AG04450 (cell line): ENCODE measurements around the gene BSN. TPM values are rescaled to one million over a fixed set of nuclear protein-coding genes. Genes with fewer than 3 reads are reported as not detected.
A peak's percentile ranks its signal among the peaks of the same experiment; 100 is the strongest.

ENCODE experiments used
- CTCF ChIA-PET: fragments of 300-600, 350-600 bp; formaldehyde crosslinking; extraction: SDS; loops from one replicate; lab custom pipeline; 2022; ENCODE audit warnings: antibody characterized with exemption, inconsistent platforms; lab: Charles Lee
- POLR2A ChIA-PET: fragments of 350-600 bp; formaldehyde crosslinking; extraction: SDS; loops from one replicate; lab custom pipeline; 2021; ENCODE audit warnings: antibody characterized with exemption, inconsistent platforms; lab: Yijun Ruan, JAX
- DNase-seq: peaks from one replicate; pipeline ENCODE4 v3.0.0-alpha.2; 2011; ENCODE audit warnings: low read depth, low spot score
- H3K27ac ChIP-seq: one replicate; pipeline ENCODE4 v1.5.1; 2012; ENCODE audit warnings: low read depth, low read length, control low read depth
- H3K27me3 ChIP-seq: one replicate; pipeline ENCODE4 v1.6.0; 2012; ENCODE audit warnings: low read length; ENCODE audit not compliant: control insufficient read depth, insufficient read depth
- H3K4me3 ChIP-seq: 2 replicates; pipeline ENCODE4 v1.5.1; 2011; ENCODE audit warnings: mild to moderate bottlenecking, low read depth, low read length, control low read depth
- H3K9me3 ChIP-seq: 2 replicates; pipeline ENCODE4 v1.5.1; 2012; ENCODE audit warnings: low read length; ENCODE audit not compliant: control insufficient read depth, insufficient read depth
- polyA plus RNA-seq: library from polyadenylated mRNA; depleted of rRNA; stranded (reverse); fragments of >200 nt; gene quantifications from 2 replicates; pipeline ENCODE4 v1.2.3, GENCODE V29; 2011
- TF ChIP-seq, protein P1 (sequence below): IDR thresholded peaks from 2 replicates; pipeline ENCODE4 v1.5.1; 2011; ENCODE audit warnings: low read depth, low read length, control low read depth, inconsistent platforms

Gene BSN
- polyA plus RNA-seq, 1 experiment: not detected

GRCh38 chr3:49519916-49520385 is 34.3 kb upstream of the BSN start:
- H3K27ac ChIP-seq: no peak overlapping the region
- POLR2A ChIA-PET: no interaction called here

DNA sequence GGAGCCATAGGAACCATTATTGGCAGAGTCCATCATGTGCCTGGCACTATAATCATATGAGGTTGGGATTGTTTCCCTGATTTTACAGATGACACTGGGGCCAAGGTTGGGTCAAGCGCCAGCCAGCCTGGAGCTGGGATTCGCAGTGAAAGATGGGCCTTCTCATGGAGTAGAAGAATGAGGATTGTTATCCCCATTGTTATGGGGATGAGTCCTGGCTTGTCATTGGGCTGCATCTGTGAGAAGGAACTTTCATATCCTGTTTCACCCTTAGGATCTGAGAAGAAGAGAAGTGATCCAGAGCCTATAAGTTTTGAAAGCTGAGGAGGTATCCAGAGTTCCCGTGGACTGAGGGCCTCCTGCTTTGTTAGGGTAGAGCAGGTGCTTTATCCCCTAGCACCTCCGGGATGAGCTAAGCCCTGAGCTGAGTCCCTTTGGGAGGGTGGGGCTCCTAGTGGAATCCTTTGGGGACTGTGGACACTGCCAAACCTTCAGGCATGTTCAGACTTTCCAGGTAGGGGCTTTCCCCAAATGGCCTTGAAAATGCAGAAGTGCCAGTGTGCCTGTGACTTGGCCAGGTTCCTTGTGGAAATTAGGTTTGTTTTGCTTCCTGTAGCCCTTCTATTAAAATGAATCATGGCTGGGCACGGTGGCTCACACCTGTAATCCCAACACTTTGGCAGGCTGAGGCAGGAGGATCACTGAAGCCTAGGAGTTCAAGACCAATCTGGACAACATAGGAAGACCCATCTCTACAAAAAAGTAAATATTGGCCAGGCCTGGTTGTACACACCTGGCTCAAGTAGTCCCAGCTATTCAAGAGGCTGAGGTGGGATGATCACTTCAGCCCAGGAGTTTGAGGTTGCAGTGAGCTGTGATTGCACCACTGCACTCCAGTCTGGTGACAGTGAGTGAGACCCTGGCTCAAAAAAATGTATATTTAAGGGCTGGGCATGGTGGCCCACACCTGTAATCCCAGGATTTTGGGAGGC is 30.2 kb upstream of the BSN start:
- DNase-seq: no peak
- TF ChIP-seq, protein P1, sequence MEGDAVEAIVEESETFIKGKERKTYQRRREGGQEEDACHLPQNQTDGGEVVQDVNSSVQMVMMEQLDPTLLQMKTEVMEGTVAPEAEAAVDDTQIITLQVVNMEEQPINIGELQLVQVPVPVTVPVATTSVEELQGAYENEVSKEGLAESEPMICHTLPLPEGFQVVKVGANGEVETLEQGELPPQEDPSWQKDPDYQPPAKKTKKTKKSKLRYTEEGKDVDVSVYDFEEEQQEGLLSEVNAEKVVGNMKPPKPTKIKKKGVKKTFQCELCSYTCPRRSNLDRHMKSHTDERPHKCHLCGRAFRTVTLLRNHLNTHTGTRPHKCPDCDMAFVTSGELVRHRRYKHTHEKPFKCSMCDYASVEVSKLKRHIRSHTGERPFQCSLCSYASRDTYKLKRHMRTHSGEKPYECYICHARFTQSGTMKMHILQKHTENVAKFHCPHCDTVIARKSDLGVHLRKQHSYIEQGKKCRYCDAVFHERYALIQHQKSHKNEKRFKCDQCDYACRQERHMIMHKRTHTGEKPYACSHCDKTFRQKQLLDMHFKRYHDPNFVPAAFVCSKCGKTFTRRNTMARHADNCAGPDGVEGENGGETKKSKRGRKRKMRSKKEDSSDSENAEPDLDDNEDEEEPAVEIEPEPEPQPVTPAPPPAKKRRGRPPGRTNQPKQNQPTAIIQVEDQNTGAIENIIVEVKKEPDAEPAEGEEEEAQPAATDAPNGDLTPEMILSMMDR: no peak
- CTCF ChIA-PET: interaction anchor here (0.9 to 2.6 kb wide), 2 partner anchors 16 to 147 kb away, joined by 3 to 11 read pairs; no protein-coding TSS in a partner anchor
- H3K4me3 ChIP-seq: no peak overlapping the region
- H3K27ac ChIP-seq: peak overlapping the region; percentile 2
- POLR2A ChIA-PET: interaction anchor here (0.6 kb wide), 1 partner anchor 435 kb away, joined by 10 read pairs; no protein-coding TSS in a partner anchor
- H3K9me3 ChIP-seq: no peaks in the 10 kb centered on the region
- H3K27me3 ChIP-seq: no peaks in the 10 kb centered on the region

More at GRCh38 chr3:49519916-49520385, 34.3 kb upstream of the BSN start:
- Histone ChIP-seq H3K9me3 (no peaks in the 10 kb centered on the region), H3K4me3 (no peak overlapping the region), H3K27me3 (no peaks in the 10 kb centered on the region)
- TF ChIP-seq, protein P1: no peak
- CTCF ChIA-PET: interaction anchor here (0.8 to 1.2 kb wide), 2 partner anchors 18 to 20 kb away, joined by 4 to 5 read pairs; no protein-coding TSS in a partner anchor
- DNase-seq: no peak

- no peak overlapping the region for H3K27ac ChIP-seq
- TF ChIP-seq, protein P1: no peak
- H3K27me3 ChIP-seq: no peaks in the 10 kb centered on the region
- ChIA-PET POLR2A (no interaction called here), CTCF (interaction anchor here (1.0 to 6.6 kb wide), 3 partner anchors 9 to 143 kb away, joined by 3 to 38 read pairs (median 4); no protein-coding TSS in a partner anchor)
- H3K9me3 ChIP-seq: no peaks in the 10 kb centered on the region
- no peak overlapping the region for H3K4me3 ChIP-seq
- no peak for DNase-seq
These were observed 24.7 kb upstream of the BSN start for GRCh38 chr3:49529567-49529966.

DNA sequence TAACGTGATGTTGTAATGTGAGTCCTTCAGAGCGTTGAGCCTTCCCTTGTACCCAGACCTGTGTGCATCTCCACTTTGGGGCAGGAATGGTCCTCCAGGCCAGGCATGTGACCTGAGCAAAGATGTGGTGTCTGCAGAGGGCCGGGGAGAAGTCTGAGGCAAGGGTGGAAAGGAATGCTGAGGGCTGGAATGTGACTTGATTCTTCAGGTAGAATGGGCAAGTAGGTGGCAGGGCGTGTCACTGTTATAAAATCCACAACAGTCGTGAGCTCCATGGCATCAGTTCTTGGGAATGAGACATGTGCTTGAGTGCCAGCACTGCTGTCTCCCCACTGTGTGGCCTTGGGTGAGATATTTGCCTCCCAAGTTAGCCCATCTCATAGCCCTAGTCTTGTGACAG is 24.0 kb upstream of the BSN start:
- Histone ChIP-seq H3K9me3 (no peaks in the 10 kb centered on the region), H3K4me3 (no peak overlapping the region), H3K27me3 (no peaks in the 10 kb centered on the region), H3K27ac (no peak overlapping the region)
- no peak for DNase-seq
- TF ChIP-seq, protein P1: no peak
- POLR2A ChIA-PET: no interaction called here
- CTCF ChIA-PET: interaction anchor here (0.6 to 6.6 kb wide), 3 partner anchors 8 to 142 kb away, joined by 3 to 38 read pairs (median 3); no protein-coding TSS in a partner anchor

GRCh38 chr3:49530701-49531100 is 23.6 kb upstream of the BSN start:
- DNase-seq: no peak
- no peaks in the 10 kb centered on the region for H3K27me3 ChIP-seq
- ChIA-PET POLR2A (no interaction called here), CTCF (interaction anchor here (0.6 to 6.6 kb wide), 2 partner anchors 8 to 141 kb away, joined by 3 to 38 read pairs; no protein-coding TSS in a partner anchor)
- H3K4me3 ChIP-seq: no peak overlapping the region
- H3K27ac ChIP-seq: no peak overlapping the region
- TF ChIP-seq, protein P1: no peak
- H3K9me3 ChIP-seq: no peaks in the 10 kb centered on the region
